ENCODE measurements around the gene ZNF232.

Gene ZNF232

DNA sequence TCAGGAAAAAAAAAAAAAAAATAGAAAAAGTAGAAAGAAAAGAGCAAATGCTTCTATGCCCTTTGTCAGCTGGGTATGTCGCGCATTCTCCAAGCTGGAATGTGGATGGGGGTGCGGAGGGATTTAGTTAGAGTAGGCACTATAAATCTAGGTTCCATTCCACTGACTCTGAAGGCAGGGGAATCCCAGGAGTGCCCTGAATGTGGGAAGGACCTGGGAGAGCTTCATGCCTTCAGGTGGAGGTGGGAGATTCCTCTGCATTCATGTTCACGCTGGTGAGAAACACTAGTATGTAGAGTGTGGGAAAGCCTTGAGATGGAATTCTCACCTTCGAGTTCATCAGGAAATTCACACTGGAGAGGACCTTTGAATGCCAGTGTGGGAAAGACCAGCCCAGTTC is 12.4 kb downstream of the ZNF232 start:
- TF ChIP-seq CTCF (conservative IDR thresholded peaks at IDR 0.05; ENCODE audit: low read length), result no peak
- no peak overlapping the region for H3K4me3 ChIP-seq (ENCODE audit: low read length)
- no peak for DNase-seq (ENCODE audit: low read depth)

- DNase-seq (ENCODE audit: low read depth), result no peak
- H3K4me3 ChIP-seq (ENCODE audit: low read length), result no peak overlapping the region
Measured at GRCh38 chr17:5097101-5097834, 14.4 kb downstream of the ZNF232 start.

DNA sequence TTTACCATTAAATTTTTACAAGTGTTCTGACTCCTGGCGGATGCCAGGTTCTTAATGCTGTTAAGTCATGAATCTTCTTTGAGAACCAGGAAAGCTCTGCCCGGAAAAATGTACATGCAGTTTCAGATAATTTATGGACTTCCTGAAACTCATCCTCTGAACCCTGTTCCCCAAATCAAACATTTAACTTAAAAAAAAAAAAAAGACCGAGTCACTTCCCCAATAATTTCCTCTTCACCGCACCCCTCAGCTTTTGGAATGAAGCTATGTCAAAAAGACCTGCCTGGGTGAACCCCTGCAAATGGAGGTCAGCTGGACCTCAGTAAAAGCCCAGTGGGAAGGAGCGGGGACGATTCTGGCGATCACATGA is 15.0 kb downstream of the ZNF232 start:
- no peak for DNase-seq (ENCODE audit: low read depth)
- no peak for TF ChIP-seq CTCF (conservative IDR thresholded peaks at IDR 0.05; ENCODE audit: low read length)
- H3K4me3 ChIP-seq (ENCODE audit: low read length), result no peak overlapping the region

More at GRCh38 chr17:5097101-5097834, 14.4 kb downstream of the ZNF232 start:
- TF ChIP-seq CTCF (conservative IDR thresholded peaks at IDR 0.05; ENCODE audit: low read length), result no peak

GRCh38 chr17:5092218-5093010 is 19.3 kb downstream of the ZNF232 start:
- H3K4me3 ChIP-seq (ENCODE audit: low read length), result no peak overlapping the region
- no peak for TF ChIP-seq CTCF (conservative IDR thresholded peaks at IDR 0.05; ENCODE audit: low read length)
- DNase-seq (ENCODE audit: low read depth), result no peak

GRCh38 chr17:5080591-5080990 is 31.1 kb downstream of the ZNF232 start:
- TF ChIP-seq CTCF (conservative IDR thresholded peaks at IDR 0.05; ENCODE audit: low read length), result no peak
- H3K4me3 ChIP-seq (ENCODE audit: low read length), result no peak overlapping the region
- no peak for DNase-seq (ENCODE audit: low read depth)

DNA sequence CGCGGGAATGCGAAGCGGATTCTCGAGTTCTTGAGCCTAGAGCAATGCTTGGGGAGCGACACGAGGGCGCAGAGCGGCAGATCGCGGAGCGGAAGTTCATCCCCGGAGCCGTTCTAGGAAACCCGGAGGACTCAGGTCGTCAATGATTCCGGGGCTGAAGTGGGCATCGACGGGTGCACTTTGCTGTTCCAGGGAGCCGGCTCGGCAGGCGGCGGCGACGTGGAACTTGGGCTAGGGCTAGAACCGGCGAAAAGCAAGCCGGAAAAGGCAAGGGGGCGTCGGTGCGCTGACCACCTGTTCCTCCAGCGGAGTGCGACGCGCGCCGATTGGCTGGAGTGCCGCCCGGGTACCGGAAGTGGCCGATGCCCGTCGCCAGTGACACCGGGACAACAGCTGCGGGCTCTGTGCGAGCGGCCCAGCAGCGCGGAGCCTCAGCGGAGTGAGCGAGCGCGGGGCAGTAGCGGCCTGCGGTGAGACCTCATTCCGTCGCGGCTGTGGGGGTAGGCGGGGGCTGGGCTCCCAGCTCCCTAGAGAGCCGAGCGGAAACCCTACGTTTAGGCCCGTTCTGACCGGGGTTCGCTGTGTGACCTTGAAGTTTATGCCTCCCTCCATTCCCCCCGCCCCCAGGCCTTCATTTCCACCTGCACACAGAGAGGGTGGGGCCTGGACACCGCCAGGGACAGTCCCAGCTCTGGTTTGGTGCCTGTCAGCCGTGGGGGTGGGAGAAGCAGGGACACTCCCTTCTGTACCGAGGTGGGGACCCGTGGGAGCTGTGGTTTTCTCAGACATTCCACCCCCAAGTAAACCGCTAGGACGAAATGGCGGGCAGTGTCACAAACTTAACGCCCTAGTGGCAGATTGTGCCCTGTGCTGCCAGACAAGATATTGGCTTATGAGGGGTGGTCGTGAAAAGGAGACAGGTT is 33.3 kb downstream of the ZNF232 start, which contains the start of gene ZFP3:
Gene ZFP3, plus strand, starts transcription at position 362 of the 923 bp plus-strand sequence. CDS start 13,038 bp downstream, outside the sequence.
- H3K4me3 ChIP-seq (ENCODE audit: low read length), result peak within 1 kb of the TSS; percentile 84
- peak; percentile 92 for DNase-seq (ENCODE audit: low read depth)
- peak; percentile 19 for TF ChIP-seq CTCF (conservative IDR thresholded peaks at IDR 0.05; ENCODE audit: low read length)

Data from AG10803 (cell line).